HepG2 (cell line): ENCODE data around the gene LTBR. TPM values are rescaled to one million over a fixed set of nuclear protein-coding genes. Genes with fewer than 3 reads are reported as not detected.
A peak's percentile ranks its signal among the peaks of the same experiment; 100 is the strongest.

ENCODE experiments used
- AGO2 ChIP-seq: fragments of 200-400 bp; formaldehyde crosslinking; optimal IDR thresholded peaks from 2 replicates; pipeline ENCODE3; 2017; ENCODE audit warnings: mild to moderate bottlenecking, low read depth, low read length, moderate library complexity
- ARID4A ChIP-seq: sonication (generic); formaldehyde crosslinking; IDR thresholded peaks from 2 replicates; pipeline ENCODE4 v1.5.0; 2020; ENCODE audit warnings: mild to moderate bottlenecking, missing genetic modification reagents, borderline replicate concordance
- CREBL2 ChIP-seq: sonication (generic); formaldehyde crosslinking; IDR thresholded peaks from 2 replicates; pipeline ENCODE4 v1.8.1; 2023; ENCODE audit warnings: missing genetic modification reagents, mild to moderate bottlenecking, borderline replicate concordance
- DRAP1 ChIP-seq: IDR thresholded peaks from 2 replicates; pipeline ENCODE4 v1.6.1; 2016; ENCODE audit warnings: missing genetic modification reagents, missing compliant biosample characterization
- HIVEP1 ChIP-seq: sonication (generic); formaldehyde crosslinking; IDR thresholded peaks from 2 replicates; pipeline ENCODE4 v1.4.0; 2020; ENCODE audit warnings: mild to moderate bottlenecking, missing genetic modification reagents
- HOXA3 ChIP-seq: sonication (generic); formaldehyde crosslinking; IDR thresholded peaks from 2 replicates; pipeline ENCODE4 v1.5.0; 2020; ENCODE audit warnings: missing genetic modification reagents
- HOXA7 ChIP-seq: sonication (generic); formaldehyde crosslinking; IDR thresholded peaks from 2 replicates; pipeline ENCODE4 v1.8.1; 2022; ENCODE audit warnings: mild to moderate bottlenecking, missing genetic modification reagents, moderate library complexity
- KIAA2018 ChIP-seq: sonication (generic); formaldehyde crosslinking; IDR thresholded peaks from 2 replicates; pipeline ENCODE4 v1.5.0; 2020; ENCODE audit warnings: mild to moderate bottlenecking, missing genetic modification reagents, borderline replicate concordance
- MEF2D ChIP-seq: sonication (generic); formaldehyde crosslinking; IDR thresholded peaks from 2 replicates; pipeline ENCODE4 v1.5.1; 2020; ENCODE audit warnings: mild to moderate bottlenecking, missing genetic modification reagents
- TFDP2 ChIP-seq: sonication (generic); formaldehyde crosslinking; IDR thresholded peaks from 2 replicates; pipeline ENCODE4 v1.4.0; 2020; ENCODE audit warnings: missing genetic modification reagents
- TP53 ChIP-seq: sonication (generic); formaldehyde crosslinking; conservative IDR thresholded peaks from 2 replicates; pipeline ENCODE4 v1.4.0; 2020; ENCODE audit warnings: missing genetic modification reagents
- ZNF30 ChIP-seq: sonication (generic); formaldehyde crosslinking; IDR thresholded peaks from 2 replicates; pipeline ENCODE4 v1.5.0; 2020; ENCODE audit warnings: mild to moderate bottlenecking, missing genetic modification reagents
- ZNF382 ChIP-seq: sonication (generic); formaldehyde crosslinking; IDR thresholded peaks from 2 replicates; pipeline ENCODE4 v1.5.0; 2020; ENCODE audit warnings: missing genetic modification reagents, mild to moderate bottlenecking, borderline replicate concordance
- ZNF713 ChIP-seq: sonication (generic); formaldehyde crosslinking; IDR thresholded peaks from 2 replicates; pipeline ENCODE4 v1.4.0; 2020; ENCODE audit warnings: mild to moderate bottlenecking, missing genetic modification reagents
- ZSCAN22 ChIP-seq: sonication (generic); formaldehyde crosslinking; IDR thresholded peaks from 2 replicates; pipeline ENCODE4 v1.4.0; 2020; ENCODE audit warnings: mild to moderate bottlenecking, missing genetic modification reagents
- polyA plus RNA-seq, 8 experiments: library from polyadenylated mRNA; depleted of rRNA in 3 of 8; stranded (reverse) in 7 of 8; unstranded in 1 of 8; fragments of >200 nt; fragmentation: Illumina TruSeq in 4 of 8; extraction: Trizol in 4 of 8; gene quantifications; 2 replicates each; pipeline versions ENCODE4 v1.2.1 to v1.2.3, GENCODE V29; 2011 to 2016; ENCODE audit warnings: low read depth in 4 of 8, missing spikeins in 1 of 8, mixed read lengths in 1 of 8; ENCODE audit not compliant: insufficient read depth in 1 of 8
- total RNA-seq, 5 experiments: library from RNA; depleted of rRNA; stranded (reverse); fragments of >200 nt; fragmentation: Illumina TruSeq; extraction: Trizol; gene quantifications; 2 replicates each; pipeline ENCODE4 v1.2.3, GENCODE V29; 2016; ENCODE audit warnings: low read depth in 1 of 5

LTBR gene
- total and polyA plus RNA-seq, 2 of the 13 experiments (the other 11 are each of a cell fraction or from before 2014, with no cell fraction given), result 31.4 to 34.8 TPM

GRCh38 chr12:6341417-6342139 lies 42.4 kb upstream of the LTBR start, which contains the start of gene TNFRSF1A (continued):
- TF ChIP-seq KIAA2018 (CRISPR knock-in tag) (no peak), ZNF30 (CRISPR knock-in tag) (no peak), CREBL2 (CRISPR knock-in tag) (no peak), HIVEP1 (CRISPR knock-in tag) (no peak), MEF2D (CRISPR knock-in tag) (no peak; the same call in 1 of the 2 replicates), ZNF382 (no peak), ZNF713 (CRISPR knock-in tag) (no peak), HOXA7 (CRISPR knock-in tag) (no peak), DRAP1 (CRISPR knock-in tag) (peak; percentile 66), ARID4A (CRISPR knock-in tag) (peak; percentile 84), TP53 (no peak), ZSCAN22 (CRISPR knock-in tag) (no peak), TFDP2 (CRISPR knock-in tag) (no peak; the same call in 1 of the 2 replicates), HOXA3 (CRISPR knock-in tag) (peak; percentile 17; the same call in 1 of the 2 replicates), AGO2 (peak; percentile 69)
